Posterior cingulate gyrus (tissue), 11 donors: ENCODE results near the gene MTMR4.
A peak's percentile ranks its signal among the peaks of the same experiment; 100 is the strongest.
"Not testable (repeated sequence)": the region's sequence is repeated elsewhere in the genome, so short reads cannot be mapped to it uniquely, and the experiment has no call there.

Source experiments
- DNase-seq, 10 donors: peaks; one replicate each; pipeline versions ENCODE4 v3.0.0 to v3.0.0-alpha.2; 2020 to 2021; ENCODE audit warnings: mixed read lengths in 3 of 10
- intact Hi-C: fragments of 100-400 bp; cut with DNase I; formaldehyde crosslinking; loops from one replicate; pipeline ENCODE4 v1.15.1; 2023

Gene MTMR4

DNA sequence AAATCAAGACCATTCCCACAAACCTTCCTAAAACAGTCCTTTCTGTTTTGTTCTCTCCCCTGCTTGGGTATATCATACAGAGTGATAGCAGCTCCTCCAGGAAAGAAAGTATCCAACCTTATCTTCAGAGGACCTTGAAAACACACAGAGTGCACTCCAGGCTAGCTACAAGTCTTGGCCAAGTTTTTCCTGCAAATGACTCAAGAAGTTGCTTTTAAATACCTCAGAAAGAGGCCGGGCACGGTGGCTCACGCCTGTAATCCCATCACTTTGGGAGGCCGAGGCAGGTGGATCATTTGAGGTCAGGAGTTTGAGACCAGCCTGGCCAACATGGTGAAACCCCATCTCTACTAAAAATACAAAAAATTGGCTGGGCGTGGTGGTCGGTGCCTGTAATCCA is 11.3 kb downstream of the MTMR4 start:
- DNase-seq, intact Hi-C loops: not testable (repeated sequence)

DNA sequence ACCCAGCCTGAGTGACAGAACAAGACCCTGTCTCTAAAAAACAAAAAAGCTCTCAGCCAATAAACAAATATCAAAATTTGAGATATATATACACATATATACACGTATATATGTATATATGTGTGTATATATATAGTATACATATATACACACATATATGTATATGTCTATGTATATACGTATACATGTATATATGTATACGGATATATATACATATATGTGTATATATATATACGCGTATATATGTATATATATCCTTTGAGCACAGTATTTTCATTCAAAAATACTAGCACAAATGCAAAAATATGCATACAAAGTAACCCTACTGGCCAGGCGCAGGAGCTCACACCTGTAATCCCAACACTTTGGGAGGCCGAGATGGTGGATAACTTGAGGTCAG is 13.0 kb downstream of the MTMR4 start:
- DNase-seq = no peak
- intact Hi-C loops = no loop called here

DNA sequence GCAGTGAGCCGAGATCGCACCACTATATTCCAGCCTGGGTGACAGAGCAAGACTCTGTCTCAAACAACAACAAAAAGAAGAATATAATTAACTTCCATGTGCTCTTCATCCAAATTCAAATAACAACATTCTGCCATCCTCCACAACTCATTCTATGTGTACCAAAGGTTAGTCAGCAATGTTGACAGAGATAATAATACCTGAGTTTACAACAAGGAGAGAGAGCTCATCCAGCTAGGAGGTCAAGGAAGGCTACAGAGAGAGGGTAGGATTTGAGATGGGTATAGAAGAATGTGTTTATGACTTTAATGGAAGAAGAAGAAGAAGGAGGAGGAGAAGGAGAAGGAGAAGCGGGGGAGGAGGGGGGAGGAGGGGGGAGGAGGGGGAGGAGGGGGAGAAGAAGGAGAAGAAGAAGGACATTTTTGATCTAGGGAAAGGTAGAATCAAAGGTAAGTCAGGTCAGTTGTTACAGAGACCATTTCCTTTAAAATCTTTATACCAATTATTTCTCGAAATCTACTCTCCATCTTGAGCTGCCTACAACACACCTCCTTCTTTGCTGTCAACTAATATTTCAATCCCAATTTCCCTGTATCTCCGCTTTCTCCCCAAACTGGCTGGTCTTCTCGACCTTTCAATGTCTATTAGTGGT is 16.1 kb downstream of the MTMR4 start:
- intact Hi-C loops = no loop called here
- DNase-seq = no peak

DNA sequence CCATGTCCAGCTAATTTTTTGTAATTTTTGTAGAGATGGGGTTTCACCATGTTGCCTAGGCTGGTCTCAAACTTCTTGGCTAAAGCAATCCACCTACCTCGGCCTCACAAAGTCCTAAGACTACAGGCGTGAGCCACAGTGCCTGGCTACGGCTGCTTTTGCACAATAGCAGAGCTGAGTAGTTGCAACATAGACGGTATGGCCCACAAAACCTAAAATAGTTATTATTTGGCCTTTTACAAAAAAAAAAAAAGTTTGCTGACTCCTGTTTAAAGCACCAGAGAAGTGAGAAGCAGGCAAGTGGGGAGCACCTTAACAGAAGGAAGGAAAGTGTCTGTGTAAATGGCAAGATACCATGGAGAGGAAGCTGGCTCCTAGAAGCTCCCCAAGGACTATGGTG is 20.9 kb downstream of the MTMR4 start:
- DNase-seq = no peak
- intact Hi-C loops = no loop called here

DNA sequence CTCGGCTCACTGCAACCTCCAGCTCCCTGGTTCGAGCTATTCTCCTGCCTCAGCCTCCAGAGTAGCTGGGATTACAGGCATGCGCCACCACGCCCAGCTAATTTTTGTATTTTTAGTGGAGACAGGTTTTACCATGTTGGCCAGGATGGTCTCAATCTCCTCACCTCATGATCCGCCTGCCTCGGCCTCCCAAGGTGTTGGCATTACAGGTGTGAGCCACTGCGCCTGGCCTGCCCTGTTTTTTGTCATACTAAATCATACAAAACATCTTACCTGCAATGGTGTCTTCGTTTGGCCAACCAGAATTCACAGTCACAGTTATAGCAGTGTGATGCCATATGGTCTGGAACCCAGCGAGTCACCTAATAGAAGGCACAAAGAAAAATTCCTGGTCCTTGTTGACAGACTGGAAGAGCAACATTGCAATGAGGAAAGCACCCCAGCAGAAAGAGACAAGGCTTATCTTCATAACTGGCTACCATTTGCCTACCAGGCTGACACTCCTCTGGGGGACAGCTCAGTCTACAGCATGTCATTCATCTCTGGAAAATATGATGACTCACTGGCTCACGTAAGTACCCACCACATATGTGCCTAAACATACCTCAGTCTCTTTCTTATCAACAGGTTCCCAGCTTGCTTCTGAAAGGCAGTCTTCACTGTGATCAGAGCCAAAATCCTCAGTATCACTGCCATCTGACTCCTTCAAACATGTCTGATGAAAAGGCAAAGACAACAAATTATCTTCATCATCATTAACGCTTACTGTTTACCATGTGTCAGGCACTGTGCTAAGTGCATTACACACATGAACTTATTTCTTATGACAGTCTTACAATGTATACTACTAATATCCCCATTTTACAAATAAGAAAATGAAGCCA is 22.0 kb downstream of the MTMR4 start:
- intact Hi-C loops = no loop called here
- peak in 1 of 10 donors; percentile 41 for DNase-seq

DNA sequence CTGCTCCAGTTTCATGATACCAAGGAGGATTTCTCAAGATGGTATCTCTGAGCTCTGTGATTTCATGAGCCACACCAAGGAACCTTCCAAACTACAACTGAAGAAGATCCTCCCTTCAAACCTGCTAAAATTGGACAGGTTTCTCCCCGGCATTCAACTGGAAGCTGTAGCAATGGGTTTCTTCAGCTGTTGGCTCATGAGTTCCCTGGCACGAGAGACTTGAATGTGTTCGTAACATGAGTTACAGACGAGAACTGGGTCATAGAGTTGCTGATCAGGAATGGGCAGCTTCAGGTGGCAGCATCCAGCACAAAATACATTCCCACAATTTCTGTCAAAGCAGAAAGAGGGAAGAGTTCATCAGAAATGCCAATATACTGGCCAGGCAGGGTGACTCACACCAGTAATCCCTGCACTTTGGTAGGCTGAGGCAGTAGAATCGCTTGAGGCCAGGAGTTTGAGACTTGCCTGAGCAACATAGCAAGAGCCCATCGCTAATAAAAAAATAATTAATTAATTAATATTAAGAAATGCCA is 22.9 kb downstream of the MTMR4 start:
- no peak for DNase-seq
- intact Hi-C loops = no loop called here

DNA sequence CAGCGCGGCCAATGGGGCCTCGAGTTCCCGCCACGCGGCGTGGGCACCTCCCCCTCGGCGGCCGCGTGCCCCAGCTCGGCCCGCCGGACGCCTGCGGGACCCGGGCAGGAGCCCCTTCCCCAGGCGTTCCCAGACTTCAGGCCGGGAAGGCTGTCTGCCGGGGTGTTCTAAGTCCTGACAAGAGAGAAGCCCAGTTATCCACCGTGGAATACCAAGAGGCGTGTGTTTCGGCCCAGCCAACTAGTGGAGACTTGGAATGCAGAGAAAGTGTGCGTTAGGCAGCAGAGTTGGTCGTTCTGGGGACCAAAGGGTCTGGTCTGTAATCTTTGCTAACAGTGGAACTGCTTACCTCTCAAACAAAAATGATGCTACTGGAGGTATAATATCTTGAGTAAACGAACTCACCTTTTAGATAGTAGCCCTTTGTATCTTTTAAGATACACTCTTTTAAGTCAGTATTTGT is 26.0 kb downstream of the MTMR4 start:
- peak in 1 of 10 donors; percentile 77 for DNase-seq
- intact Hi-C loops = no loop called here

DNA sequence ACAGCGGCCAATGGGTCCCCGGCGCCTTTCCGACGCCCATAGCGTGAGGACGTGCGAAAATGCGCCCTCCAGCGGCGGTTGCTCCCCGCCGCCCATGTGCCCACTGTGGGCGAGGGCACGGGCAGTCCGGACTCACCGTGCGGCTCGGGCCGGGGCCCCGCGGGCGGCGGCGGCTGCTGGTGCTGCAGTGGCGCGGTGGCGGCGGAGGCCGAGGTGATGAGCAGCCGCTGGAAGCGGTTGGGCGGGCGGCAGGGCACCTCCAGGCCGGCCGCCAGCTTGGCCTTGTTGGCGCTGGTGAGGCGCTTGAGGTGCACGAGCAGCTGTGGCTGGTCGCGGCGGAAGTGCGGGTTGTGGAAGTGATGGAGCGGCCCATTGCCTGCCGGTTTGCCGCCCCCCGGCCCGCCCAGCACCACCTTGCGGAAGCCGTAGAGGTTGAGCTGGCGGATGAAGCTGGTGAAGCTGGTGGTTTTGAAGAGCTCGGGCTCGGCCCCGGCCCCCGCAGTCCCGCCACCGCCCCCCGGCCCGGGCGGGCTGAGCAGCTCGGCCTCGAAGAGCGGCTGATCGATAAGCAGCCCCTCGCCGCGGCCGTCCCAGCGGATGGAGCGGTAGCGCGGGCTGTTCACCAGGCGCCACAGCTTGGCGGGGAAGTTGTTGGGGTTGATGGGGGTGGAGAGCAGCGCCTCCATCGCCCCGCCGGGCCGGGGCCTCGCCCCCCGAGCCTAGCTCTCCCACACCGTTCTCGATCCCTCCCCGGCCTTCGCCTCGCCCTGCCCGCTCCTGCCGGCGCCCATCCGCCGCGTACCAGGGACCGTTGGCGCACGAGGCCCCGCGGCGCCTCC is 26.6 kb downstream of the MTMR4 start, which contains the start of gene HSF5:
Gene HSF5, minus strand, starts transcription at position 820 of the 839 bp plus-strand sequence. Its CDS starts 134 bp downstream, at position 686.
- peak in 1 of 10 donors; percentile 78 for DNase-seq
- intact Hi-C loops = no loop called here

DNA sequence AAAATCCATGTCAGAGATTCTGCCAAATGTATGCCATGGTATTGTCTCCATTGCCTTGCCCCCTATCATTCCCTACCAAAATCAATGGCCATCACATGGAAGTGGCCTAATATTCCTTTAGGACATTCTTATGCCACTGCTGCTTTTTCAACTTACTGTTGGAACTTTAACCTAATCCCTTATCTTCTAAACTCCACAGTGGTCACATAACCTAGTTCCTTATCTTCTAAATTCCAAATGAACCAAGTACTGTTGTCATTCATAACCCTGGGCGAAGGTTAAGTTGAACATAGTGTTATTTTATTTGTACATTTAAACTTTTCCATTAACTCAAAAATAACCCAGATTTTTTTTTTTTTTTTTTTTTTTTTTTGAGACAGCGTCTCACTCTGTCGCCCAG is 29.8 kb downstream of the MTMR4 start:
- intact Hi-C loops = no loop called here

DNA sequence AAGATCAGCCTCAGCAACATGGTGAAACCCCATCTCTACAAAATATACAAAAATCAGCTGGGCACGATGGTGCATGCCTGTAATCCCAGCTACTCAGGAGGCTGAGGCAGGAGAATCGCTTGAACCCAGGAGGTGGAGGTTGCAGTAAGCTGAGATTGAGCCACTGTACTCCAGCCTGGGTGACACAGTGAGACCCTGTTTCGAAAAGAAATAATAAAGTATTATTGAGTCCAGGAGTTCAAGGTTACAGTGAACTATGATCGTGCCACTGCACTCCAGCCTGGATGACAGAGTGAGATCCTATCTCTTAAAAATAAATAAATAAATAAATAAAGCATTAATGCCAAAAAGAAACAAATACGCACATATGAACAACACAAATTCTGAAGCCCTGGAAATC is 32.6 kb downstream of the MTMR4 start:
- DNase-seq, intact Hi-C loops: not testable (repeated sequence)

More for the DNA sequence above, 29.8 kb downstream of the MTMR4 start:
- DNase-seq = no peak

DNA sequence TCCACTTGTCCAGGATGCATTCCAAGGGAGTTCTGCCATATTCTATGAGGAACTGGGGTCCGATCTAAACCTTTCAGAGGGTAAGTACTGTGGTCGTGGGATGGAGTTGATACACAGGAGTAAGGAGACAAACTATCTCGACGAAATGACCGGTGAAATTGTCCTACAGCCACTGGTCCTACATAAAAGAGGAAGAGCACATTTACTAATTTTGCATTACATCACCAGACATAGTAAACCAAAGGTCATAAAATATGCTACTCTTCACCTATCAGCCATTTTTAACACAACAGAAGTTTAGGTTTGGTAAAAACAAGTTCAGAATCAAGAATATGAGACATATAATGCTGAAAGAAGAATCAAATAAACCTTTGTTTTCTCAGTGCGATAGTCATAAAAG is 34.3 kb downstream of the MTMR4 start:
- intact Hi-C loops = no loop called here

DNA sequence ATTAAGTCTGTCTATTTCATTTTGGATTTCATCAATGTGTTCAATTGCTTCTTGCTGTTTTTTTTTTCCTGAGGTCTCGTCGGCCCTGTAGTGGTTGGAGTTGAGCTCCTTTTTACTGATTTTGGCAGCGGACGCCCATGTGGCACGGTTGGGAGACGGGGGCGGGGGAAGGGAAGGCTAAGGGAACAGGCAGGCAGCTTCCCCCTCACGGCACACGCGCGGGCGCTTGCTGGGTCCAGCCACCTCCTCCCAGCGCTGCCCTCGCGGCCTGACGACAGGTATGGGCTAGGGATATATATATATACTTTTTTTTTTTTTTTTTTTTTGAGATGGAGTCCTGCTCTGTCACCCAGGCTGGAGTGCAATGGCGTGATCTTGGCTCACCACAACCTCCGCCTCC is 37.6 kb downstream of the MTMR4 start:
- intact Hi-C loops = no loop called here
- no peak for DNase-seq

More for the DNA sequence above, 34.3 kb downstream of the MTMR4 start:
- no peak for DNase-seq

DNA sequence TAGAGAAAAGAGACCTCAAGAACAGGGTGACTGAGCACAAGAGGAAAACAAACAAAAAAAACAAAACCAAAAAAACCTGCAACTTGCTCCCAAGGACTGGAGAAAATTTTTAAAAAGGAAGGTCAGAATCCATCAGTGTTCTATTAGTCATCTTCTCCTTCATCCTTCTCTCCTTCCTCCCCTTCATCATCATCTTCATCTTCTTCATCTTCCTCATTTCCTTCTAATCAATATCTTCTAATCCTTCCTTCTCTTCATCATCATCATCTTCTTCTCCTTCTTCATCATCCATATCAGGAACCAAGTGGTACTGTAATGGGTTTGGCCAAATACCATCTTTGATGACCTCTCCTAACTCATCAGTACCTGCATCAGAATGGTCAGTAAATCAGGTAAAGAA is 38.5 kb downstream of the MTMR4 start:
- intact Hi-C loops = no loop called here

DNA sequence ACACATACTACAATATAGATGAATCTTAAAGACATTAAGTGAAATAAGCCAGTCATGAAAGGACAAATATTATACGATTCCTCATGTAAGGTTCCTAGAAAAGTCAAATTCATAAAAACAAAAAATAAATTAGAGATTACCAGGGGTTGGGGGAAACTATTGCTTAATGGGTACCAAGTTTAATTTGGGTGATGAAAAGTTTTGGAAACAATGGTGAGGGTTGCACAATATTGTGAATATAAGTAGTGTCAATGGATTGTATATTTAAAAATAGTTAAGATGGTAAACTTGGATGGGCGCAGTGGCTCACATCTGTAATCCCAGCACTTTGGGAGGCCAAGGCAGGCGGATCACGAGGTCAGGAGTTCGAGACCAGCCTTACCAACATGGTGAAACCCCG is 44.1 kb downstream of the MTMR4 start:
- intact Hi-C loops = no loop called here
- DNase-seq = no peak

More for the DNA sequence above, 38.5 kb downstream of the MTMR4 start:
- no peak for DNase-seq

DNA sequence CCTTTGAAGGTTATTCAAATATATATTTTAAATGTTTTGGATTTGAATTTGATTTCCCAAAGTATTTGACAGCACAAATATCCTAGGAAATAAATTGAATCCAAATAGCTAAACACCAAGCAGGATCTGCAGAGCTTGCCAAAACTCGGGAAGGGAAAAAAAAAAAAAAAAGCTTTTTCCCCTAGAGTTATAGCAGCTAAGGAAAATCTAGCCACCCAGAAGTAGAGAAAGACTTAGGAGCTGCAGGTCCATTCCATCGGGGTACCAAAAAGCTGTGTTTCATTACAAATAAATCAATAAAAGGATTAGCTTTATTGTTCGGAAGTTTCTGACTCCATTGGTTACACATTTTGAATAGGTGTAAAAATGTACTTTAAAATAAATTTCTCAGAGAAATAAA is 45.5 kb downstream of the MTMR4 start:
- DNase-seq = no peak
- intact Hi-C loops = no loop called here

DNA sequence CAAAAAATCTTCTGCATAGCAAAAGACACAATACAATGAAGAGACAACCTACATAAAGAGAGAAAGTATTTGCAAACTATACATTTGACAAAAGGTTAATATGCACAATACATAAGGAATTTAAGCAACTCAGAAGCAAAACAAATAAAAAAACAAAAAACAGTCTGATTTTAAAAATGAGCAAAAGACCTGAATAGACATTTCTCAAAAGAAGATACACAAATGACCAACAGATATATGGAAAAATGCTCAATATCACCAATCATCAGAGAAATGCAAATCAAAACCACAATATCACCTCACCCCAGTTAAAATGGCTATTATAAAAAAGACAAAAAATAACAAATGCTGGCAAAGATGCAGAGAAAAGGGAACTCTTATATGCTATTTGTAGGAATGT is 58.9 kb downstream of the MTMR4 start:
- intact Hi-C loops = no loop called here
- DNase-seq = no peak

DNA sequence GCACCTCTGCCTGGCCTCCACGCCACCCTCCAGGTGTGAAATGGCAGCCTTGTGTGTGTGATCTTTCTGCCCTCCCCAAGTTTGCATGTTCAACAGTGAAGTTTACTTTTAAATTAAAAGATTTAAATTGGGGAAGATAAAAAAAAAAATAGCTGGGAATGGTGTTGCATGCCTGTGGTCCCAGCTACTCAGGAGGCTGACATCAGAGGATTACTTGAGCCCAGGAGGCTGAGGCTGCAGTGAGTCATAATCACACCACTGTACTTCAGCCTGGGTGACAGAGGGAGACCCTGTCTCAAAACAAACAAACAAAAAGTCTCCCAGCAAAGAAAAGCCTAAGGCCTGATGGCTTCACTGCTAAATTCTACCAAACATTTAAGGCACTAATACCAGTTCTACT is 61.7 kb downstream of the MTMR4 start:
- intact Hi-C loops = no loop called here
- DNase-seq = no peak

DNA sequence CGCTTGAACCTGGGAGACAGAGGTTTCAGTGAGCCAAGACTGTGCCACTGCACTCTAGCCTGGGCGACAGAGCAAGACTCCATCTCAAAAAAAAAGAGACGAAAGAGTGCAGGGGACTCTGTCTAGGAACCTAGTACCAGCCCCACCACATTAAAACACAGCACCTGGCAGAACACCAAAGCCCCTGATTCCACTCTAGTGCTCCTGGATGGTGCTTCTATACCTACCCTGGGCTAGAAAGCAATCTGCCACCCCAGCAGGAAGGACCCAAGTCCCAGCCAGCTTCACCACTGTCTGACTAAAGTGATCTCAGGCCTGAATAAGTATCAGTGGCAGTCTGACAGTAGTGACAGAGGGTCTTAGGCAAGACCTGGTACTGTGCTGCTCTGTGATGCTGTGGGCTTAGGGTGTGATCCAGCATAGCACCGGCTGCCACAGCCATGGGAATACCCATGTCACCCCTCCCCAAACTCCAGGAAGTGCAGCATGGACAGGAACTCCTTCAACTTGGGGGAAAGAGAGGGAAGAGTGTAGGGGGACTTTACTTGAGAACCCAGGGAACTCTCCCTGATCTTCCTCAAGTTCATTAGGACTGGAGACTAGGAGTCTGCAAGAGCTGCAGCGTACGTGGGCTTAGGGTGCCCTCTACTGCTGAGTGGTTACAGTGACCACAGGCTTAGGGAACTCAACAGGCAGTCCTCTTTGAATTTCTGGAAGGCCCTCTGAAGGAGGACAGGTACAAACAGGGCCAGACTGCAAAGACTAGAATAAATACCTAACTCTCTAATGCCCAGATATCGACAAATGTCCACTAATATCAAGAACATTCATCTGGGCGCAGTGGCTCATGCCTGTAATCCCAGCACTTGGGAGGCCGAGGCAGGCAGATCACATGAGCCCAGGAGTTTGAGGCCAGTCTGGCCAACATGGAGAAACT is 67.1 kb downstream of the MTMR4 start:
- peak in 6 of 10 donors; percentile 15 to 89 (median 28) for DNase-seq
- intact Hi-C loops = no loop called here

DNA sequence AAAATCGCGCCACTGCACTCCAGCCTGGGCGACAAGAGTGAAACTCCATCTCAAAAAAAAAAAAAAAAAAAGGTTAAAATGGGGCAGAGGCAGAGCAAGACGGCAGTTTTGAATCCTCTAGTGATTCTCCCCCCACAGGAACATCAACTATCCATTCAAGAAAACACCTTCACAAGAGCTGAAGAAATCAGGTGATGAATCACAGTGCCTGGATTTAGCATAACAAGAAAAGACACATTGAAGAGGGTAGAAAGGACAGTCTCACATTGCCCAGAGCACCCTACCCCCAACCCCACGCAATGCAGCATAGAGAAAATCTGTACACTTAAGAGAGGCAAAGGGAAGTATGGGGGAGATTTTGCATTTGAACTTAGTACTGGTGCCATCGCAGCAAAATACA is 68.4 kb downstream of the MTMR4 start:
- DNase-seq = no peak
- intact Hi-C loops = no loop called here
